NB4 (cell line): ENCODE data around the gene SLC28A3.

Source experiments
- POLR2A ChIP-seq: IDR thresholded peaks from 2 replicates; pipeline ENCODE4 v1.6.1; 2011; ENCODE audit warnings: mild to moderate bottlenecking; ENCODE audit not compliant: insufficient read length; ENCODE audit errors: extremely low read depth
- TF ChIP-seq, protein P1 (sequence below): IDR thresholded peaks from one replicate; pipeline ENCODE4 v1.5.1; 2012; ENCODE audit warnings: low read depth, low read length
- TF ChIP-seq, protein P2 (sequence below): IDR thresholded peaks from 2 replicates; pipeline ENCODE4 v1.6.1; 2011; ENCODE audit warnings: low read depth, low read length

DNA sequence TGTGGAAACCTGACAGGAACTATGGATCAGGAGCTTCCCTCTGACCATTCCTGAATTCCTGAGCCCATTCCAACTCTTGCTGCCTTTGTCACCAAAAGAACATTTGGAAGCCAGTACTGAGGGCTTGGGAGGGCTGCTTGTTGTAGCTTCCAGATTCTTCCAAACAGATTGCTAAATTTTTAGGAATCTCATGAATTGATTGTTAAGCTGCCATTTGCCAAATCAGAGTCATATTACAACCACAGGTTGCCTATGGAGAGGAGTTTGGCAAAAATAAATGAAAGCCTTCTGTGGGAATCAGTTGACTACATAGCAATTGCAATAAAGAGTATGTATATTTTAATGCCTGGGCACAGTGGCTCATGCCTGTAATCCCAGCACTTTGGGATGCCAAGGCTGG, 39.2 kb upstream of the SLC28A3 start:
- TF ChIP-seq POLR2A, result no peak
- TF ChIP-seq, protein P1, sequence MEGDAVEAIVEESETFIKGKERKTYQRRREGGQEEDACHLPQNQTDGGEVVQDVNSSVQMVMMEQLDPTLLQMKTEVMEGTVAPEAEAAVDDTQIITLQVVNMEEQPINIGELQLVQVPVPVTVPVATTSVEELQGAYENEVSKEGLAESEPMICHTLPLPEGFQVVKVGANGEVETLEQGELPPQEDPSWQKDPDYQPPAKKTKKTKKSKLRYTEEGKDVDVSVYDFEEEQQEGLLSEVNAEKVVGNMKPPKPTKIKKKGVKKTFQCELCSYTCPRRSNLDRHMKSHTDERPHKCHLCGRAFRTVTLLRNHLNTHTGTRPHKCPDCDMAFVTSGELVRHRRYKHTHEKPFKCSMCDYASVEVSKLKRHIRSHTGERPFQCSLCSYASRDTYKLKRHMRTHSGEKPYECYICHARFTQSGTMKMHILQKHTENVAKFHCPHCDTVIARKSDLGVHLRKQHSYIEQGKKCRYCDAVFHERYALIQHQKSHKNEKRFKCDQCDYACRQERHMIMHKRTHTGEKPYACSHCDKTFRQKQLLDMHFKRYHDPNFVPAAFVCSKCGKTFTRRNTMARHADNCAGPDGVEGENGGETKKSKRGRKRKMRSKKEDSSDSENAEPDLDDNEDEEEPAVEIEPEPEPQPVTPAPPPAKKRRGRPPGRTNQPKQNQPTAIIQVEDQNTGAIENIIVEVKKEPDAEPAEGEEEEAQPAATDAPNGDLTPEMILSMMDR, result no peak
- TF ChIP-seq, protein P2, sequence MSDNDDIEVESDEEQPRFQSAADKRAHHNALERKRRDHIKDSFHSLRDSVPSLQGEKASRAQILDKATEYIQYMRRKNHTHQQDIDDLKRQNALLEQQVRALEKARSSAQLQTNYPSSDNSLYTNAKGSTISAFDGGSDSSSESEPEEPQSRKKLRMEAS, result no peak
